Rectal smooth muscle tissue (tissue), 1 donor: ENCODE data around the gene TREM2.

Experiments used
- H3K27ac ChIP-seq: one replicate; pipeline ENCODE4 v1.7.0; 2013; ENCODE audit warnings: low read depth, low read length, inconsistent platforms
- H3K27me3 ChIP-seq: one replicate; pipeline ENCODE4 v1.7.0; 2013; ENCODE audit warnings: low read length; ENCODE audit not compliant: control insufficient read depth, insufficient read depth
- H3K36me3 ChIP-seq: one replicate; pipeline ENCODE4 v1.7.0; 2013; ENCODE audit warnings: low read length; ENCODE audit not compliant: control insufficient read depth, insufficient read depth
- H3K4me1 ChIP-seq: one replicate; pipeline ENCODE4 v1.7.0; 2013; ENCODE audit warnings: low read length; ENCODE audit not compliant: control insufficient read depth, insufficient read depth
- H3K4me3 ChIP-seq: one replicate; pipeline ENCODE4 v1.7.0; 2013; ENCODE audit warnings: low read length
- H3K9ac ChIP-seq: one replicate; pipeline ENCODE4 v1.7.0; 2013; ENCODE audit warnings: low read length

TREM2 gene

DNA sequence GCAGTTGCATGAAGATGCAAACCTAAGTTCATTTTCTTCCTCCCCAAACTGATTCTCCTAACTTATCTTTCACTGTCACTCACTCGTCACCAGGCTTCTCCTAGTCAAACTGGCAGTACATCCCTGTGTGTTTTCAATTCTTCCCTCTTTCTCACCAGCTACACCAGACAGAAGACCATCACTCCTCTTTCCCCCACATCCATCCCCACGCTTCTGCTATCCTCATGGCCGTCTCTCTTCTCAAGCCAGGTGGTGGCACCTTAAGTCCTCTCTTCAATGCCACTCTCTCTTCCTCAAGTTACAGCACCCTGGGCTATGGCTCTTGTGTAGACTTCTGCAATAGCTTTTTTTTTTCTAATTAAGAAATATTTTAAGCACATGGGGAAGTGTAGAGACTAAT is 14.4 kb upstream of the TREM2 start:
- H3K36me3 ChIP-seq, result no peaks in the 10 kb centered on the region
- no peak overlapping the region for H3K9ac ChIP-seq
- no peaks in the 10 kb centered on the region for H3K27me3 ChIP-seq
- no peak overlapping the region for H3K4me3 ChIP-seq
- H3K4me1 ChIP-seq, result no peaks in the 10 kb centered on the region
- no peak overlapping the region for H3K27ac ChIP-seq

DNA sequence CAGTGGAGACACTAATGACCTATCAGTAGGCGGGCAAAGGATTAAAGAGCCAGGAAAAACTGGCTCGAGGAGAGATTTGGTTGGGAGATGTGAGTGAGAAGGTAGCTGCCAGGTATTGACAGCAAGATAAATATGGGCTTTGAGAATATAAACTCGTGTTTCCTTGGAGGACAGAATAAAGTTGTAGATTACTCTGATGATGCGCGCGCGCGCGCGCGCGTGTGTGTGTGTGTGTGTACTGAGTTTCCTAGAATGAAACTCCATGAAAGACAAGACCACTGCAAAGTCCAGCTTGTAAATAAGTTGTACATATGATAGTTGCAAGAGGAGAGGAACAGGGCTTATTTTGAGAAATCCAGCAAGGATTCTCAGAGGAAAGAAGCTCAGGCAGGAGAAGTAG is 13.3 kb upstream of the TREM2 start:
- Histone ChIP-seq H3K27me3 (no peaks in the 10 kb centered on the region), H3K4me1 (no peaks in the 10 kb centered on the region), H3K9ac (no peak overlapping the region), H3K27ac (no peak overlapping the region), H3K4me3 (no peak overlapping the region), H3K36me3 (no peaks in the 10 kb centered on the region)

DNA sequence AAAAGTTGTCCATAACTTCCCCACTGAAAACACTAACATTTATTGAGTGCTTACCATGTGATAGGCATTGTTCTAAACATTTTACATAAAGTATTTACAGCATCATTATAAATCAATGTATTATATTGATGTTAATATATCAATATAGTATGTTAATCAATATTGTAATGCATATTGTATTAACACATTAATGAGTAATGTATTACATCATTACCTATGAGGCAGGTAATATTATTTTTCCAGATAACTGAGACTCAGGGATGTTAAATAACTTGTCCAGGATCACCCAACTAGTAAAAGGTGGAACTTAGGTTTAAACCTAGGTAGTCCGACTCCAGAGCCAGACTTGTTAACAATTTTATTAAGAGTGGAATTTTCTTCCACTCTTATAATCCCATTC is 12.2 kb upstream of the TREM2 start:
- Histone ChIP-seq H3K36me3 (no peaks in the 10 kb centered on the region), H3K4me3 (no peak overlapping the region), H3K27ac (no peak overlapping the region), H3K27me3 (no peaks in the 10 kb centered on the region), H3K9ac (no peak overlapping the region), H3K4me1 (no peaks in the 10 kb centered on the region)

DNA sequence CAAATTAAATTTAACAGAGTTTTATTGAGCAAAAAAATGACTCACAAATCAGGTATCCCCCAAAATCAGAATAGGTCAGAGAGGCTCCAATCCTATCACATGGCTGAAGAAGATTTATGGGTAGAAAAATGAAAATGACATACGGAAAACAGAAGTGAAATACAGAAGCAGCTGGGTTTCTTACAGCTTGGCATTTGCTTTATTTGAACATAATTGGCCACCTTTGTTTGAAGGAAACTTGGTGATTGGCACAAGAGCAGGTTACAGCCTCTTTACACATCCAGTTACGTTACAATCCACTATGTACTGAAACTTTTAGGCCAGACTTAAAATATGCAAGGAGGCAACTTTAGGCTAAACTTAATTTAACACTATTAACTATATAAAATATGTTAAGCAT is 11.7 kb upstream of the TREM2 start:
- Histone ChIP-seq H3K36me3 (no peaks in the 10 kb centered on the region), H3K9ac (no peak overlapping the region)

DNA sequence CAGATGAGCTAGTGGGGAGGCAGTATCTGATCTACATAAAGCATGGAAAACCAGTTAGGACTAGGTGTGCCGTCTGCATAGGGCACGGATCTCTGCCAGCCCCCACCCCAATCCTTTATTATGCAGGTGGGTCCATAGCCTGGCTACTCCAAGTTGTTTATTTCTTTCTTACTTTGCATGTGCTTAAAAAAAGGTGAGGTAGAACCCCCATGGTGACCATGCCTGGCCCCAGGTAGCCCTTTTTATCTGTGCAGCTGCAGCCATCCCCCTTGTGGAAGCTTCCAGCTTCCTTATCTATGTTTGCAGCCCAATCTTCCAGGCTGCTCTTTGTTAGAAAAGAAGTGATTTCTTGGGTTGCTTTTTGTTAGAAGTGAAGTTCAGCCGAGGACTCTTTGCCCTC is 9.0 kb upstream of the TREM2 start:
- no peak overlapping the region for H3K27ac ChIP-seq
- H3K27me3 ChIP-seq, result no peaks in the 10 kb centered on the region
- H3K4me3 ChIP-seq, result no peak overlapping the region
- H3K9ac ChIP-seq, result no peak overlapping the region
- H3K36me3 ChIP-seq, result no peaks in the 10 kb centered on the region
- H3K4me1 ChIP-seq, result no peaks in the 10 kb centered on the region

More for the DNA sequence above, 11.7 kb upstream of the TREM2 start:
- Histone ChIP-seq H3K27me3 (no peaks in the 10 kb centered on the region), H3K4me1 (no peaks in the 10 kb centered on the region), H3K27ac (no peak overlapping the region), H3K4me3 (no peak overlapping the region)

DNA sequence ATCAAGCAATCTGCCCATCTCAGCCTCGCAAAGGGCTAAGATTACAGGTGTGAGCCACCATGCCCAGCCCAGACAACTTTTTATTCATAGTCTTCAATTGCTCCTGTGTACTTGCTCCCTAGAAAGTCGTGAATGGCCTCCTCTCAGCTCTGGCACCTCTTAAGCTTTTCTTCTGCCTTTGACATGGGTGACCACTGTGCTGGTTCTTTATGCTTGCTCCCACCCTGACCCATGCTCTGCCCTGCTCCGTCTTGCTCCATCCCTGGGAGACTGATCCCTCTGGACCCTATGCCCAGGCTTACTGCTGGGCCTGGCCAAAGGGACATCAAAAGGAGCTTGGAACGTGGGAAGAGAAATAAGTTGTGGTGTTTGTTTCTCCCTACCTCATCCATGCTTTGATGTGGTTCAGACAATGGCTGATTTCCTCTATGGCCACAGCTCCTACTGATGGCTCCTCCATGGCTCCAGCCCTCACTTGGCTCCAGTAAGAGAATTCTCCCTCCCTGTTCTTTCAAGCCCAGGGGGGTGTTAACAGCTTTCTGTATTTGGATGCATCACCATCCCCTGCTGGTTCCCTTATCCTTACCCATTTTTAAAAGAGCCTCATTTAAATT is 7.7 kb upstream of the TREM2 start:
- Histone ChIP-seq H3K36me3 (no peaks in the 10 kb centered on the region), H3K4me3 (no peak overlapping the region), H3K27ac (no peak overlapping the region), H3K27me3 (no peaks in the 10 kb centered on the region), H3K4me1 (no peaks in the 10 kb centered on the region), H3K9ac (no peak overlapping the region)

DNA sequence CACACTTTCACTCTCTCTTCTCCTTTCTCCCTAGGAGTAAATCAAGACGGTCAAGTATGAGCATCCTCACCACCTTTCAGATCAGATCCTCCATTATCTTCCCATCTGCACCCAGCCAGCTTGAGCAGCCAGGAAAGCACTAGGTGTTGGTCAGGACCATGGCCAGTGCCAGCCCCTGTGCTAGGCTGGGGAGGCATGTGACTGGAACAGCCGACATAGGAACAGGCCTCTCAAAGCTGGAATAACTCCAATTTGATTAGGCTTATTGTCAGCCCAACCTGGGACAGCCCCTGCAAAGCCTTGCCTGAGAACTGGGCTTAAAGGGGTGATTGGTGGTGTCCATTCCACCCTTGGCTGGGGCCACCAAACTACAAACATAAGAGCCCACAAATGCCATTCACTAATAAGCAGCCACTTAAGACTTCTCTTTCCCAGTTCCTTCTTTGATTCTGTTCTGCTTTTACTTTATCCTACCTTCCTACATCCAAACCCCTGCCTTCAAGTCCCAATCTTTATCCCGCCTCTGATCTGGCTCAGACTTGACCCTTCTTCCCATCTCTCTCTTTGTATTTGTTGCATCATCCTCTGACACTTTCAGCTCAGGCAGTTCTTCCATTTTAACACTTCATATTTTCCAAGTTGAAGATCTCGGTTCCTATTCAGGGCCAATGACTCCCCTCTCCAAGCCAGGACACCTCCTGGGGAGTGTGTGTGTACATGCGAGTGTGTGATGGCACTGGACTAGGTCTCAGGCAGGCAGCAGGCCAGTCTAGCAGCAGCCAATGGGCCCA is 4.5 kb upstream of the TREM2 start:
- Histone ChIP-seq H3K4me3 (no peak overlapping the region), H3K27ac (no peak overlapping the region), H3K9ac (no peak overlapping the region), H3K27me3 (no peaks in the 10 kb centered on the region), H3K4me1 (no peaks in the 10 kb centered on the region), H3K36me3 (no peaks in the 10 kb centered on the region)

DNA sequence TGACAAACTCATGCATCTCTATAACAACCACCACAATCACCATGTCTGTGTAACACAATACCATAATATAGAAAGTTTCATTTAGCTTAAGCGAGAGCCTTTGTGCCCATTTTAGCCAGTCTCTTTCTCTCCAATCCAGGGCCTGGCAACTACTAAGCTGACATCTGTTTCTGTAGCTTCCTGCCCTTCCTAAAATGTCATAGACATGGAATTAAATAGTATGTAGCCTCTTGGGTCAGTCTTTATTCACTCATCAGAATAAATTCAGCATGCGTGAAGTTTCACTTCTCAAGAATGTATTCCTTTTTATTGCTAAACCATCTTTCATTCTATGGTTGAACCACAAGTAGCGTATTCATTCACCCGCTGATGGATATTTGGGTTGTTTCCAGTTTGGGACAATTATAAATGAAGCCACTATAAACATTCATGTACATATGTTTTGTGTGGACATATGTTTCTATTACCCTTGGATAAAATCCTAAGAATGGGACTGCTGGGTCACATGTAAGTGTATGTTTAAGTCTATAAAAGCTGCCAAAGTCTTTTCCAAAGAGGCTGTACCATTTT is 1.7 kb upstream of the TREM2 start:
- Histone ChIP-seq H3K9ac (no peak overlapping the region), H3K4me3 (no peak overlapping the region), H3K27me3 (no peaks in the 10 kb centered on the region), H3K4me1 (no peaks in the 10 kb centered on the region), H3K36me3 (no peaks in the 10 kb centered on the region), H3K27ac (no peak overlapping the region)

DNA sequence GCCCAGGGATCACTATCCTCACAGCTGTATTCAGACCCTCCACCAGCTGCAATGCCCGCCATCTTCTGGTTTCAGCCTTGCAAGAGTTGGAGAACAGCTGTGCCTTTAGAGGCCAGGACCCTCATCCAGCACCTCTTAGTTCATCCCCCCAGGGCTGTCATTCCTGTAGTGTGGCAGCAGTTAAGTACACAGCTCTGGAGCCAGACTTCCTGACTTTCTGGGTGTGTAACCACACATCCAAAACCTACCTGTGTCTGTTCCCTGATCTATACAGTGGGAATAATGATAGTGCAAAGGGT is 452 bp upstream of the TREM2 start:
- H3K36me3 ChIP-seq, result no peaks in the 10 kb centered on the region
- no peak overlapping the region for H3K9ac ChIP-seq
- H3K27ac ChIP-seq, result no peak overlapping the region

DNA sequence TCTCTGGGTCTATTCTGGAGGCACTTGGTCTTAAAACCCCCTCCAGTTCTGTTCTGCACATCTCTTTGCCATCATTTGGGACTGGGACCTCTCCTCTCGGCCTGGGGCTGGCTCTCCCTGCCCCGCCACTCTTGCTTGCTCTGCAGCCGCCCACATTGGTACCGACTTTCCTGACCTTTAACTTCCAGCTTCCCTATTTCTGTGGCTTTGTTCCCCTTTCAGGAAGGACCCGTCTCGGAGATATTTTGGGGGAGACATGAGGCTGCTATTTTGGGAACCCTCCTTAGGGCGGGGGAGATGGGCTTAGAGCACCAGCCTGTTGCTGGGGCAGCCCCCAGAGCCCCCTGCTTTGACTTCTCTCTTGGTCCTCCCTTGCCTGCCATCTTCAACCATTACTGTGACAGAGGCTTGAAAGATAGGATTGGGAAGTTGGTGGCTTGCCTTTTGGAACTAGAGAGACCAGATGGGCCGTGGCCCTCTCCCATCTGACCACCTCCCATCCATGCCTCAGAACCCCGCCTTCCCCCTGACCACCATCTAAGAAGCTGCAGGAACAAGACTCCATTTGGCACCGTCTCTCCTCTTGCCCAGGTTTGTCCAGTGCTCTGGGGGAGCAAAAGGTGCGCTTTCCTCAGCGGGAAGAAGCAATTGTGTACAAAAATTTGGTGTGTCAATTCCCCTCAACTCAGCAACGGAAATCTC is 914 bp downstream of the TREM2 start:
- Histone ChIP-seq H3K27me3 (no peaks in the 10 kb centered on the region), H3K36me3 (no peaks in the 10 kb centered on the region), H3K9ac (no peak overlapping the region), H3K4me1 (no peaks in the 10 kb centered on the region), H3K27ac (no peak overlapping the region), H3K4me3 (no peak overlapping the region)

More for the DNA sequence above, 452 bp upstream of the TREM2 start:
- Histone ChIP-seq H3K4me3 (no peak overlapping the region), H3K4me1 (no peaks in the 10 kb centered on the region), H3K27me3 (no peaks in the 10 kb centered on the region)

DNA sequence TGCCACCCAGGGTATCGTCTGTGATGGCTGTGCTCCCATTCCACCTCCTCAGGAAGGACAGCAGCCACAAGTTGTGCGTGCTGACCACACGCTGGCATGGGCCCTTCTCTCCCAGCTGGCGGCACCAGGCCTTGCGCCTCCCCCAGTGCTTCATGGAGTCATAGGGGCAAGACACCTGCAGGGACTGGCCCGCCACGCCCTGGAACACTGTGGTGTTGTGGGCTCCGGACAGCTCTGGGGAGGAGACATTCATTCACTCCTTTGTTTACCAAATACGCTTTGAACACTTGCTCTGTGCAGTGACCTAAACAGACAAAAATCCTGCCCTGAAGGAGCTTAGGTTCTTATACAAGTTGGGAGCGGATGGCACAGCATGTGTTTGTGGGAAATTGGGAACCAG is 1.5 kb downstream of the TREM2 start:
- no peak overlapping the region for H3K9ac ChIP-seq
- H3K36me3 ChIP-seq, result no peaks in the 10 kb centered on the region
- H3K4me3 ChIP-seq, result no peak overlapping the region
- no peak overlapping the region for H3K27ac ChIP-seq
- H3K27me3 ChIP-seq, result no peaks in the 10 kb centered on the region
- no peaks in the 10 kb centered on the region for H3K4me1 ChIP-seq

DNA sequence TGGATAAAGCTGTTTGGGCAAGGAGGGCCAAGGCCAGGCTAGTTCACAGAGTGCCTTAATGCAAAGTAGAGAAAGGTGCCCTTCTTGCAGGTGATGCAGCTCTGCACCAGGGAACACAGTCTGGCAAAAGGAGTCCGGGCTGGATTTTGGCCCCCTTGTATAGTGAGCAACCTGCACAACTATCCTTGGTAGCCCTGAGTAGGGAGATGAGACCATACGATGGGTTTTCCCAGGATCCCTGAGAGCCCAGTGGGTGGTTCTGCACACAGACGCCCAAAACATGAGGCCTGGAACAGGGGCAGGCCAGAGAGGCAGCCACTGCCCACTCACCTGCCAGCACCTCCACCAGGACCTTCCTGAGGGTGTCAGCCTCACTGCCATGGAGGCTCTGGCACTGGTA is 2.0 kb downstream of the TREM2 start:
- H3K9ac ChIP-seq, result no peak overlapping the region
- no peak overlapping the region for H3K4me3 ChIP-seq
- H3K4me1 ChIP-seq, result no peaks in the 10 kb centered on the region
- H3K27ac ChIP-seq, result no peak overlapping the region
- H3K36me3 ChIP-seq, result no peaks in the 10 kb centered on the region
- H3K27me3 ChIP-seq, result no peaks in the 10 kb centered on the region
